ENCODE data around the gene SOX13. TPM values are rescaled to one million over a fixed set of nuclear protein-coding genes. Genes with fewer than 3 reads are reported as not detected.
"Not testable (repeated sequence)": the region's sequence is repeated elsewhere in the genome, so short reads cannot be mapped to it uniquely, and the experiment has no call there.

Gene SOX13
- total RNA-seq, 1 donor from 2014 or later = 0.23 TPM

- Mint-ChIP-seq H3K27me3 (ENCODE audit: insufficient read depth) (peaks cover 4% of the 10 kb centered on the region), H3K27ac (no peak overlapping the region), H3K4me3 (no peak overlapping the region), H3K9me3 (no peaks in the 10 kb centered on the region), H3K4me1 (ENCODE audit: low read depth) (no peaks in the 10 kb centered on the region), H3K36me3 (ENCODE audit: low read depth) (no peaks in the 10 kb centered on the region)
- DNase-seq (ENCODE audit: low spot score) = no peak
- intact Hi-C loops (cut with micrococcal nuclease) = no loop called here
These were observed 20.9 kb downstream of the SOX13 start for GRCh38 chr1:204093781-204094180.

GRCh38 chr1:204094313-204094729 is 21.4 kb downstream of the SOX13 start:
- H3K4me3 Mint-ChIP-seq = no peak overlapping the region
- no peak overlapping the region for H3K27ac Mint-ChIP-seq
- no peak for DNase-seq (ENCODE audit: low spot score)
- no peaks in the 10 kb centered on the region for H3K9me3 Mint-ChIP-seq
- peaks cover 4% of the 10 kb centered on the region for H3K27me3 Mint-ChIP-seq (ENCODE audit: insufficient read depth)
- no peaks in the 10 kb centered on the region for H3K36me3 Mint-ChIP-seq (ENCODE audit: low read depth)
- intact Hi-C loops (cut with micrococcal nuclease) = no loop called here
- no peaks in the 10 kb centered on the region for H3K4me1 Mint-ChIP-seq (ENCODE audit: low read depth)

GRCh38 chr1:204094856-204095634 is 22.1 kb downstream of the SOX13 start:
- Mint-ChIP-seq H3K9me3 (no peaks in the 10 kb centered on the region), H3K27me3 (ENCODE audit: insufficient read depth) (peaks cover 4% of the 10 kb centered on the region), H3K4me3 (no peak overlapping the region), H3K36me3 (ENCODE audit: low read depth) (no peaks in the 10 kb centered on the region), H3K27ac (no peak overlapping the region), H3K4me1 (ENCODE audit: low read depth) (no peaks in the 10 kb centered on the region)
- intact Hi-C loops (cut with micrococcal nuclease) = no loop called here
- no peak for DNase-seq (ENCODE audit: low spot score)

GRCh38 chr1:204096931-204097330 is 24.0 kb downstream of the SOX13 start:
- Mint-ChIP-seq H3K9me3 (no peaks in the 10 kb centered on the region), H3K27ac (no peak overlapping the region), H3K27me3 (ENCODE audit: insufficient read depth) (peaks cover 2% of the 10 kb centered on the region), H3K4me3 (no peak overlapping the region), H3K36me3 (ENCODE audit: low read depth) (no peaks in the 10 kb centered on the region), H3K4me1 (ENCODE audit: low read depth) (no peaks in the 10 kb centered on the region)
- intact Hi-C loops (cut with micrococcal nuclease) = no loop called here
- DNase-seq (ENCODE audit: low spot score) = no peak

GRCh38 chr1:204098683-204099082 is 25.8 kb downstream of the SOX13 start:
- H3K4me1 Mint-ChIP-seq (ENCODE audit: low read depth) = peaks cover 16% of the 10 kb centered on the region
- H3K27ac Mint-ChIP-seq = no peak overlapping the region
- no peaks in the 10 kb centered on the region for H3K9me3 Mint-ChIP-seq
- no peak for DNase-seq (ENCODE audit: low spot score)
- H3K27me3 Mint-ChIP-seq (ENCODE audit: insufficient read depth) = peaks cover 2% of the 10 kb centered on the region
- no peak overlapping the region for H3K4me3 Mint-ChIP-seq
- no peaks in the 10 kb centered on the region for H3K36me3 Mint-ChIP-seq (ENCODE audit: low read depth)
- intact Hi-C loops (cut with micrococcal nuclease) = no loop called here

- H3K27me3 Mint-ChIP-seq (ENCODE audit: insufficient read depth); H3K36me3 Mint-ChIP-seq (ENCODE audit: low read depth); H3K27ac Mint-ChIP-seq; intact Hi-C loops (cut with micrococcal nuclease); H3K4me3 Mint-ChIP-seq; DNase-seq (ENCODE audit: low spot score); H3K9me3 Mint-ChIP-seq: not testable (repeated sequence)
- H3K4me1 Mint-ChIP-seq (ENCODE audit: low read depth) = peaks cover 22% of the 10 kb centered on the region
These were observed 26.8 kb downstream of the SOX13 start for GRCh38 chr1:204099754-204100153.

GRCh38 chr1:204102029-204102611 is 29.2 kb downstream of the SOX13 start:
- H3K36me3 Mint-ChIP-seq (ENCODE audit: low read depth) = no peaks in the 10 kb centered on the region
- peak overlapping the region; percentile 35 for H3K27ac Mint-ChIP-seq
- H3K4me3 Mint-ChIP-seq = no peak overlapping the region
- intact Hi-C loops (cut with micrococcal nuclease) = no loop called here
- no peaks in the 10 kb centered on the region for H3K9me3 Mint-ChIP-seq
- peaks cover 27% of the 10 kb centered on the region for H3K4me1 Mint-ChIP-seq (ENCODE audit: low read depth)
- DNase-seq (ENCODE audit: low spot score) = no peak
- H3K27me3 Mint-ChIP-seq (ENCODE audit: insufficient read depth) = no peaks in the 10 kb centered on the region

GRCh38 chr1:204102739-204103430 is 30.0 kb downstream of the SOX13 start:
- Mint-ChIP-seq H3K36me3 (ENCODE audit: low read depth) (no peaks in the 10 kb centered on the region), H3K4me3 (no peak overlapping the region), H3K27ac (peak overlapping the region; percentile 35), H3K9me3 (no peaks in the 10 kb centered on the region), H3K4me1 (ENCODE audit: low read depth) (peaks cover 27% of the 10 kb centered on the region), H3K27me3 (ENCODE audit: insufficient read depth) (no peaks in the 10 kb centered on the region)
- intact Hi-C loops (cut with micrococcal nuclease) = no loop called here
- DNase-seq (ENCODE audit: low spot score) = no peak

GRCh38 chr1:204103431-204103741 is 30.5 kb downstream of the SOX13 start:
- H3K27ac Mint-ChIP-seq = no peak overlapping the region
- no peak overlapping the region for H3K4me3 Mint-ChIP-seq
- no peaks in the 10 kb centered on the region for H3K27me3 Mint-ChIP-seq (ENCODE audit: insufficient read depth)
- H3K4me1 Mint-ChIP-seq (ENCODE audit: low read depth) = peaks cover 27% of the 10 kb centered on the region
- no peaks in the 10 kb centered on the region for H3K9me3 Mint-ChIP-seq
- intact Hi-C loops (cut with micrococcal nuclease) = no loop called here
- DNase-seq (ENCODE audit: low spot score) = no peak
- H3K36me3 Mint-ChIP-seq (ENCODE audit: low read depth) = no peaks in the 10 kb centered on the region

- DNase-seq (ENCODE audit: low spot score) = no peak
- no peak overlapping the region for H3K4me3 Mint-ChIP-seq
- peak overlapping the region; percentile 15 for H3K27ac Mint-ChIP-seq
- intact Hi-C loops (cut with micrococcal nuclease) = no loop called here
- H3K4me1 Mint-ChIP-seq (ENCODE audit: low read depth) = peaks cover 27% of the 10 kb centered on the region
- no peaks in the 10 kb centered on the region for H3K36me3 Mint-ChIP-seq (ENCODE audit: low read depth)
- no peaks in the 10 kb centered on the region for H3K9me3 Mint-ChIP-seq
- no peaks in the 10 kb centered on the region for H3K27me3 Mint-ChIP-seq (ENCODE audit: insufficient read depth)
These were observed 31.6 kb downstream of the SOX13 start for GRCh38 chr1:204104331-204105130.

- no peaks in the 10 kb centered on the region for H3K36me3 Mint-ChIP-seq (ENCODE audit: low read depth)
- H3K4me1 Mint-ChIP-seq (ENCODE audit: low read depth) = peaks cover 27% of the 10 kb centered on the region
- no peak overlapping the region for H3K27ac Mint-ChIP-seq
- H3K9me3 Mint-ChIP-seq = no peaks in the 10 kb centered on the region
- intact Hi-C loops (cut with micrococcal nuclease) = no loop called here
- H3K4me3 Mint-ChIP-seq = no peak overlapping the region
- DNase-seq (ENCODE audit: low spot score) = no peak
- H3K27me3 Mint-ChIP-seq (ENCODE audit: insufficient read depth) = no peaks in the 10 kb centered on the region
These were observed 32.2 kb downstream of the SOX13 start for GRCh38 chr1:204105131-204105515.

GRCh38 chr1:204106825-204107224 is 33.9 kb downstream of the SOX13 start:
- no peaks in the 10 kb centered on the region for H3K9me3 Mint-ChIP-seq
- peaks cover 27% of the 10 kb centered on the region for H3K4me1 Mint-ChIP-seq (ENCODE audit: low read depth)
- H3K27me3 Mint-ChIP-seq (ENCODE audit: insufficient read depth) = no peaks in the 10 kb centered on the region
- intact Hi-C loops (cut with micrococcal nuclease) = no loop called here
- H3K4me3 Mint-ChIP-seq = no peak overlapping the region
- no peak overlapping the region for H3K27ac Mint-ChIP-seq
- no peaks in the 10 kb centered on the region for H3K36me3 Mint-ChIP-seq (ENCODE audit: low read depth)
- no peak for DNase-seq (ENCODE audit: low spot score)

GRCh38 chr1:204107892-204108291 is 35.0 kb downstream of the SOX13 start:
- H3K27ac Mint-ChIP-seq = no peak overlapping the region
- H3K27me3 Mint-ChIP-seq (ENCODE audit: insufficient read depth) = no peaks in the 10 kb centered on the region
- DNase-seq (ENCODE audit: low spot score) = no peak
- intact Hi-C loops (cut with micrococcal nuclease) = no loop called here
- H3K4me3 Mint-ChIP-seq = no peak overlapping the region
- no peaks in the 10 kb centered on the region for H3K9me3 Mint-ChIP-seq
- no peaks in the 10 kb centered on the region for H3K36me3 Mint-ChIP-seq (ENCODE audit: low read depth)
- H3K4me1 Mint-ChIP-seq (ENCODE audit: low read depth) = peaks cover 19% of the 10 kb centered on the region
